Measurements from ENCODE around the gene CHMP4B.

- TF ChIP-seq CTCF (IDR thresholded peaks at IDR 0.05), result no peak
- no peak for TF ChIP-seq POLR2A (IDR thresholded peaks at IDR 0.05)
These were observed 11.3 kb downstream of the CHMP4B start for GRCh38 chr20:33822423-33822822.
